SKM-1 treated with dmso at 0.1 percent for 144 hours (cell line): ENCODE measurements around the gene NIPSNAP2.
"Not testable (repeated sequence)": the region's sequence is repeated elsewhere in the genome, so short reads cannot be mapped to it uniquely, and the experiment has no call there.

Source experiments
- DNase-seq: peaks from one replicate; lab custom pipeline; 2025; ENCODE audit not compliant: unreplicated experiment; lab: John Stamatoyannopoulos, UW

Gene NIPSNAP2

DNA sequence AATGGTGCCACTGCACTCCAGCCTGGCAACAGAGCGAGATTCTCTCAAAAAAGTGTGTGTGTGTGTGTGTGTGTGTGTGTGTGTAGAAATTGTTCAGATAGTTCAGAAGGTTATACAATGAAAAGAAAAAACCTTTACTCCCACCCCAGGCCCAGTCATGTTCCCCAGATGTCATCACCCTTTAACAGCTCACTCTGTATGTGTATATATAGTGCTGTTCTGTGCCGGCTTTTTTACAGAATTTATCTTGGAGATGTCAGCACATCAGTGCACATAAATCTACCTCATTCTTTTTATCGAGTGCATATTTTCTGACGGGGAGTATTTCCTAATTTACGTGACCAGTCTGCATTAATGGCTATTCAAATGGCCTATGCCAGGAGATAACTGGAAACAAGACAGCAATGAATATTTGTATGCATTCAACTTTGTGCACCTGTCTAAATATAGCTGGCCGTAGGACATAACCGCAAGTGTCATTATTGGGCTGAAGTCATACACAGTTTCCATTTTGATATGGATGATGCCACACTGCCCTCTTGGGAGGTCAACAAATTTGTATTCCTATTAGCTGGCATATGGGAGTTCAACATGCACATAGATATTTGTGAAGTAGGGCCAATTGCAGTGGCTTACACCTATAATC, 11.7 kb downstream of the NIPSNAP2 start:
- DNase-seq, result no peak

GRCh38 chr7:55977831-55978230, 13.4 kb downstream of the NIPSNAP2 start:
- DNase-seq, result no peak

GRCh38 chr7:55980266-55980665, 15.9 kb downstream of the NIPSNAP2 start:
- DNase-seq, result no peak

DNA sequence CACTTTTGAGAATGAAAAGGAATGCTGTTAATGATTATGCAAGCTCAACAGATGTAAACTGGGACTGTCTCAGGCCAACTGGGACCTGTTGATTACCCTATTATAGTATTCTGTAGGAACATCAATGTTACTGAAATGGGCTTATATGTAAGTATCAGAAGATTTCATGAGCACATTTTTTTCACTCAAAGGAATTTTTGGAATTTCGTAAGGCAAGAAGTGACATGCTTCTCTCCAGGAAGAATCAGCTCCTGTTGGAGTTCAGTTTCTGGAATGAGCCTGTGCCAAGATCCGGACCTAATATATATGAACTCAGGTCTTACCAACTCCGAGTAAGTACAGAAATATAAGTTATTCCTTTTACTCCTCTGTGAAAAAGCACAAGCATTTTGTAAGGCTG, 19.2 kb downstream of the NIPSNAP2 start:
- DNase-seq, result no peak

- no peak for DNase-seq
These were observed 28.0 kb downstream of the NIPSNAP2 start for GRCh38 chr7:55992346-55992745.

DNA sequence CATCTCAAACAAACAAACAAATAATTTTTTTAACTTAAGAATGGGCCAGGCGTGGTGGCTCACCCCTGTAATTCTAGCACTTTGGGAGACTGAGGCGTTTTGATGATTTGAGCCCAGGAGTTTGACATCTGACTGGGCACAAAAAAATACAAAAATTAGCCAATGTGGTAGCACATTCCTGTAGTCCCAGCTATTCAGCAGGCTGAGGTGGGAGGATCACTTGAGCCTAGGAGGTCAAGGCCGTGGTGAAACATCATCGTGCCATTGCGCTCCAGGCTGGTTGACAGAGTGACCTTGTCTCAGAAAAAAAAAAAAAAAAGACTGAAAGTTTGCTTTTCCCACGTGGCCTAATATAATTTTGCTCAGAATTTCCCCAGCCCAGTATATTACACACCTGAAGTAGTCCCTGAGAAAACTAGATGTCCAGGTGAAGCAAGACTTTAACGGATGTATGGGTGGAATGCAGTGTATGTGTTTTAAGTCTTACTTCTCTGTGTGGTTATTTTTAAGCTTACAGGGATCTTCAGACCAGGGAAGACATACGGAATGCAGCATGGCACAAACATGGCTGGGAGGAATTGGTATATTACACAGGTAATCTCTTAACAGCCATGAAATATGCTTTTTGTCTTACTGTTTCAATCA, 32.6 kb downstream of the NIPSNAP2 start:
- DNase-seq, result no peak

- no peak for DNase-seq
These were observed 39.4 kb downstream of the NIPSNAP2 start for GRCh38 chr7:56003749-56004148.

DNA sequence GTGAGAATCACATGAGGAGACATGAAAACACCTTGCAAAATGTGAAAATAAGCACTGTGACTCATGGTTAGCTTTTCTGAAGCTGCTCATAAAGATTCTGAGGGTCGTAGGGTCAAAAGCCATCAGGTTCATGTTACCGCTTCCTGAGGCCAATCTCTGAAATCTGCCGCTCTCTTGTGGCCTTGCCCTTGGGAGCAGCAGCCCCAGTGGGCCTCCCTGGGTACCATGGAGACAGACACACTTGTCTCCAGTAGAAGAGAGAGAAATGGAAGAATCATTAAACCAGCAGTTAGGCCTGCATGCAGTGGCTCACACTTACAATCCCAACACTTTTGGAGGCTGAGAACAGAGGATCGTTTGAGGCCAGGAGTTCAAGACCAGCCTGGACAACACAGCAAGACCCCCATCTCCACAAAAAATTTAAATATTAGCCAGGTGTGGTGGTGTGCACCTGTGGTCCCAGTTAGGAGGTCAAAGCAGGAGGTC, 42.8 kb downstream of the NIPSNAP2 start:
- DNase-seq, result no peak

DNA sequence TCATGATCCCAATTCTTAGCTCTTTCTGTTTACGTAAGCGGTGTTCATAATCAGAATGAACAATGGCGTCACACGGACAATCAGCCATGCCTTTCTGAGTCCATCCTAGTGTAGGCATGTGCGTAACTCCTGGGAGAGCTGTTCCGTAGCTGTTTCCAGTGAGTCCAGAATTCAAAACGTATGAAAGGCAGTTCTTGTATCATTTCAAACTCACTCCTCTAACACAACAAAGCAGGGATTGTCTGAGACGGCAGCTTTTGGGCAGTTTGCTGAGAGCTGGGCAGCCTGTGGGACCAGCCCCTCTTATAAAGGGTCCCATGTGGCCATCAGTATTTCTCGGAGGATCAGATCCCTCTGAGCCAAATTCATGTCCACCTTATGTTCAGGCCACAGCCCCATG, 43.5 kb downstream of the NIPSNAP2 start:
- DNase-seq, result no peak

DNA sequence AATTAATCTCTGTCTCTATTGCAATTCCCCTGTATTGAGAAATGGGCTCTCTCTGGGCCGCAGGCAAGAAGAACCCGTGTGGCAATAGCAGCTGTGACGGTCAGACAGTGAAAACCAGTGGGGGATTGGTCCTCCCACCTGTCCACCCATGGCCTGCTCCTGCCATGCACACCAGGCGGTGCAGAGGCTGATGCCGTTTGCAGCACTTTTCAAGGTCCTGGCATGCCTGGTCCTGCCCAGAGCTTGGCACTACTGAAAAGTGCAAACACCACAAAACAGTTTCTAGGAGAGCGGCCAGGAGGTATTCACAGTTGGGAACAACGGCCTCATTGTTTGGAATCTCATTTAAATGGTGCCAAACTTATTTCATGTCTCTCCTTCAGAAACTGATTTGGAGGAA, 45.3 kb downstream of the NIPSNAP2 start:
- DNase-seq, result no peak

DNA sequence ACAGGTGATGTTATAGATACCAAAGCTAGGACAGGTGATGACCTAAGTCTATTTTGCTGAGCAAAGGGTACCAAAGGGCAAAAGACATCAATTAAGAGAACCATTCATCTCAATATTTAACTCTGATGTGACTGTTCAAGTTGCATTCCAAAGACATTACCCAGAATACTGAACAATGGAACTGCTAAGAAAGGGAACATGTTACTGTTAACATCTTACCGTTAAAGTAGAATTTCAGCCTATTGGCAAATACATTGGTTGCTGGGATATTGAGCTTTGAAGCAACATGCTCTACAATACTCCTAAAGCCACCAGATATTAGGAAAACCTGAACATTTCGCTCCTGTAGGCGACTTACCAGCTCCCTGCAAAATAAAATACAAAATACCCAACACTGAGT, 52.6 kb downstream of the NIPSNAP2 start:
- DNase-seq, result not testable (repeated sequence)

- DNase-seq, result no peak
These were observed 55.1 kb downstream of the NIPSNAP2 start for GRCh38 chr7:56019501-56019900.

- no peak for DNase-seq
These were observed 59.1 kb downstream of the NIPSNAP2 start for GRCh38 chr7:56023500-56023899.

DNA sequence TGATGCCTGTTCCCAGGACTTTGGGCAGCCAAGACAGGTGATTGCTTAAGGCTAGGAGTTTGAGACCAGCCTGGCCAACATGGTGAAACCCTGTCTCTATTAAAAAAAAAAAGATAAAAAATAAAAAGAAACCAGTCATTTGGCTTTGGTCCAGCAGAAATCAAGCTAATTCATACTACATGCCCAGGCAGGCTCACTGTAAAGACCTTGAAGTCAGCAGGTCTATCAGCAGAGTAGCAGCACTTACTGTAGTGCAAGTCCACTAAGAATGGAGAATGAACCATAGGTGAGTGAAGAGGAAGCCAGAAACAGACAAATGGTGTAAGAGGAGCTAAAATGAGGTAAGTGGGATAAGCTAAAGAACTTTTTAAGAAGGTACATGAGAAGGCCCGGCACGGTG, 62.2 kb downstream of the NIPSNAP2 start:
- DNase-seq, result no peak

- no peak for DNase-seq
These were observed 64.7 kb downstream of the NIPSNAP2 start for GRCh38 chr7:56028942-56029630.

DNA sequence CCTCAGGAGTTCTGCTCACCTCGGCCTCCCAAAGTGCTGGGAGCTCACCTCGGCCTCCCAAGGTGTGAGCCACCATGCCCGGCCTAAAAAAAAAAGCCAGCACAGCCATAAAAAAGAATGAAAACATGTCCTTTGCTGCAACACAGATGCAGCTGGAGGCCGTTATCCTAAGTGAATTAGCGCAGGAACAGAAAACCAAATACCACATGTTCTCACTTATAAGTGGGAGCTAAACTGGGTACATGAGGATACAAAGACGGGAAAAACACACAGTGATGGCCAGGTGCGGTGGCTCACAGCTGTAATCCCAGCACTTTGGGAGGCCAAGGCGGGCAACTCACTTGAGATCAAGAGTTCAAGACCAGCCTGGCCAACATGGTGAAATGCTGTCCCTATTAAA, 66.0 kb downstream of the NIPSNAP2 start:
- no peak for DNase-seq

DNA sequence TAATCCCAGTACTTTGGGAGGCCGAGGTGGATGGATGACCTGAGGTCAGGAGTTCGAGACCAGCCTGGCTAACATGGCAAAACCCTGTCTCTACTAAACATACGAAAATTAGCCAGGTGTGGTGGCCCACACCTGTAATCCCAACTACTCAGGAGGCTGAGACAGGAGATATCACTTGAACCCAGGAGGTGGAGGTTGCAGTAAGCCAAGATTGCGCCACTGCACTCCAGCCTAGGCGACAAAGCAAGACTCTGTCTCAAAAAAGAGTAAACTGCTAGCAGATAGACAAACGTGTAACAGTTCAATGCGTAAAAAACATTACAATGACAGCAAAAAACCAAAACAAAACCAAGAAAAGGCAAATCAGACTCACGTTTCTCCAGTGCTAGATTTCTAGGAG, 67.2 kb downstream of the NIPSNAP2 start:
- not testable (repeated sequence) for DNase-seq

DNA sequence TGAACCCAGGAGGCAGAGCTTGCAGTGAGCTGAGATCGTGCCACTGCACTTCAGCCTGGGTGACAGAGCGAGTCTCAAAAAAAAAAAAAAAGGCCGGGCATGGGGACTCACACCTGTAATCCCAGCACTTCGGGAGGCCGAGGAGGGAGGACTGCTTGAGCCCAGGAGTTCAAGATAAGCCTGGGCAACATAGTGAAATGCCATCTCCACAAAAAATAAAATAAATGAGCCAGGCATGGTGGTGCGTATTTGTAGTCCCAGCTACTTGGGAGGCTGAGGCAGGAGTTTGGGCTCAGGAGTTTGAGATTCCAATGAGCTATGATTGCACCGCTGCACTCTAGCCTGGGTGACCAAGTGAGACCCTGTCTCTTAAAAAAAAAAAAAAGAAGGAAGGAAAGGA, 68.2 kb downstream of the NIPSNAP2 start:
- not testable (repeated sequence) for DNase-seq

- DNase-seq, result peak; percentile 71
These were observed 69.5 kb downstream of the NIPSNAP2 start for GRCh38 chr7:56033671-56034432.

DNA sequence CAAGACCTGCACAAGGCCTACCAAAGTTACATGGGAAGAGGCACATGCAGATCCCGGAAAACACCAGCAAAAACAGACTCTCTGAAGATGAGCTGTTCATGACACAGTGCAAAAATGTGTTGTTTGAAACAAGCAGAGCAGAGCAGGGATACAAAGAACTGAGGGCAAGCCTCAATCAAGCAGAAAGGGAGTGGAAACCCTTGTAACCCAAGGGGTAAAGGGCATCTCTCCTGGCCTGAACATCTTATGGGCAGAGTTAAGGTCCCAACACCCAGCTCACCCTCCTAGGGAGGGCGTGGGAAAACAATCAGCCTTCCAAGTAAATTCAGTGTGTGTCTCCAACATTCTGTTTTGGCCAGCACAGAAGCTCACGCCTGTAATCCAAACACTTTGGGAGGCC, 76.3 kb downstream of the NIPSNAP2 start:
- DNase-seq, result no peak

DNA sequence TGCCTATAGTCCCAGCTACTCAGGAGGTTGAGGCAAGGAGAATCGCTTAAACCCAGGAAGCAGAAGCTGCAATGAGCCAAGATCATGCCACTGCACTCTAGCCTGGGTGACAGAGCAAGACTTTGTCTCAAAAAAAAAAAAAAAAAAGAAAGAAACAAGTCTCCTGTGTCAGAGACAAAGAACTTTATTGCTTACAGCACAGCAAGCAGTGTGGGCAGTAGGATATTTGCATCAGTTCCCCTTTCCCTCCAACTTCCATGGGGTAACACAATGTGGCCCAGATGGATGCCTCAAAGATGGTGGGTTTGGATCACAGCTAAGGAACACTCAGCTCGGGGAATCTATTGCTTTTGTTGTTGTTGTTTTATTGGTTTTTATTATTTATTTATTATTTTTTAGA, 81.4 kb downstream of the NIPSNAP2 start:
- DNase-seq, result not testable (repeated sequence)
